ENCODE measurements around the gene SPN.

SPN gene

GRCh38 chr16:29719063-29719462, 56.0 kb downstream of the SPN start:
- CTCF ChIA-PET, result interaction anchor here (0.6 kb wide), 1 partner anchor 18 kb away, joined by 3 read pairs; no protein-coding TSS in a partner anchor
- TF ChIP-seq NFRKB (IDR thresholded peaks at IDR 0.05) (no peak), FOXK2 (IDR thresholded peaks at IDR 0.05) (no peak), FOXM1 (IDR thresholded peaks at IDR 0.05; ENCODE audit: borderline replicate concordance) (no peak), ARNT (IDR thresholded peaks at IDR 0.05) (no peak), CTBP1 (IDR thresholded peaks at IDR 0.05; ENCODE audit: borderline replicate concordance) (no peak), SP1 (IDR thresholded peaks at IDR 0.05) (no peak), TARDBP (IDR thresholded peaks at IDR 0.05) (no peak), BHLHE40 (IDR thresholded peaks at IDR 0.05; ENCODE audit: borderline replicate concordance) (no peak), ZNF384 (IDR thresholded peaks at IDR 0.05) (no peak), ELF4 (IDR thresholded peaks at IDR 0.05) (no peak), FOXA1 (IDR thresholded peaks at IDR 0.05) (no peak), LEF1 (IDR thresholded peaks at IDR 0.05; ENCODE audit: borderline replicate concordance) (no peak), SUZ12 (IDR thresholded peaks at IDR 0.05) (no peak)
- TF ChIP-seq, protein P1, sequence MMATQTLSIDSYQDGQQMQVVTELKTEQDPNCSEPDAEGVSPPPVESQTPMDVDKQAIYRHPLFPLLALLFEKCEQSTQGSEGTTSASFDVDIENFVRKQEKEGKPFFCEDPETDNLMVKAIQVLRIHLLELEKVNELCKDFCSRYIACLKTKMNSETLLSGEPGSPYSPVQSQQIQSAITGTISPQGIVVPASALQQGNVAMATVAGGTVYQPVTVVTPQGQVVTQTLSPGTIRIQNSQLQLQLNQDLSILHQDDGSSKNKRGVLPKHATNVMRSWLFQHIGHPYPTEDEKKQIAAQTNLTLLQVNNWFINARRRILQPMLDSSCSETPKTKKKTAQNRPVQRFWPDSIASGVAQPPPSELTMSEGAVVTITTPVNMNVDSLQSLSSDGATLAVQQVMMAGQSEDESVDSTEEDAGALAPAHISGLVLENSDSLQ (IDR thresholded peaks at IDR 0.05), result no peak

More at GRCh38 chr16:29719063-29719462, 56.0 kb downstream of the SPN start:
- POLR2A ChIA-PET, result no interaction called here
- DNase-seq (ENCODE audit: extremely low spot score), result no peak

All from HEK293T (cell line).